Measurements from ENCODE around the gene ZBTB18. TPM values are rescaled to one million over a fixed set of nuclear protein-coding genes. Genes with fewer than 3 reads are reported as not detected.

ZBTB18 gene
- total RNA-seq, 1 donor from 2014 or later: 515 TPM

GRCh38 chr1:244102468-244102867 lies 51.4 kb downstream of the ZBTB18 start:
- DNase-seq (ENCODE audit: low spot score in 2 of 2) (no peak), FAIRE-seq (no peak)

GRCh38 chr1:244104309-244105060 lies 53.4 kb downstream of the ZBTB18 start:
- no peak for FAIRE-seq
- DNase-seq (ENCODE audit: low spot score in 2 of 2): no peak

GRCh38 chr1:244106176-244106575 lies 55.1 kb downstream of the ZBTB18 start:
- FAIRE-seq: no peak
- DNase-seq (ENCODE audit: low spot score in 2 of 2): no peak

Small RNAs within 50 kb of the gene (small RNA-seq; reads per million reads assigned to genes)
- gene RN7SL148P: not detected

Other genes with a start within 250 kb of the ZBTB18 start
- 249 TPM for gene AKT3, start 201.0 kb upstream of the ZBTB18 start, total RNA-seq

Data from frontal cortex (tissue), 4 donors.